RWPE1 (cell line): Measurements from ENCODE around the gene EVX1.

Source experiments
- CTCF ChIA-PET: fragments of 350-600 bp; sonication (Branson Sonifier 250); formaldehyde crosslinking; extraction: SDS; loops from one replicate; lab custom pipeline; 2021; lab: Yijun Ruan, JAX
- POLR2A ChIA-PET: fragments of 400-600 bp; formaldehyde crosslinking; extraction: SDS; loops from one replicate; lab custom pipeline; 2020; ENCODE audit warnings: antibody characterized with exemption; ENCODE audit not compliant: low non-redundant PET; lab: Yijun Ruan, JAX
- DNase-seq: peaks from one replicate; pipeline ENCODE4 v3.0.0; 2012; ENCODE audit warnings: low spot score
- H3K27ac ChIP-seq: fragments of 450-650 bp; 2 replicates; pipeline ENCODE4 v1.5.1; 2017
- CTCF ChIP-seq: fragments of 450-650 bp; conservative IDR thresholded peaks from 2 replicates; pipeline ENCODE4 v1.5.1; 2017; ENCODE audit warnings: low read depth, mild to moderate bottlenecking

The EVX1 gene

GRCh38 chr7:27210441-27211083, 32.0 kb upstream of the EVX1 start:
- peak; percentile 87 for TF ChIP-seq CTCF
- H3K27ac ChIP-seq, result no peak overlapping the region; the same call in 1 of the 2 replicates
- CTCF ChIA-PET, result interaction anchor here (0.6 to 1.2 kb wide), 5 partner anchors 207 to 709 kb away, joined by 3 to 5 read pairs (median 4); no protein-coding TSS in a partner anchor
- no peak for DNase-seq
- POLR2A ChIA-PET, result no interaction called here

DNA sequence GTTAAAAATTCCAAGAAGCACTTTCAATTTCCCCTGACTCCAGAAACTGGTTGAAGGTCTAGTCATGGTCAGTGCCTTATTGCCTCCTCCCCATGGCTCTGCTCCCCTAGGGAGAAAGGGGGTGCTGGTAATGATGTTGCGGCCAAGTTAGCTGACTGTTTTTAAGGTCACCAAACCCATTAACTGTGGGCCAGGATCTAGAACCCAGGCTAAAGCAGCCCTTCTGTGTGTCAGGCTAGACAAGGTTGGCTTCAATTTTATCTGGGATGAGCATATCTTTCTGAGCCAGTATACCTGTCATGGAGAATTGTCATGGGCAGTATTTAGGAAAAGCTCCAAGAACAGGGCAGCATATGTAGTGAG, 31.5 kb upstream of the EVX1 start:
- CTCF ChIA-PET, result interaction anchor here (0.6 to 1.2 kb wide), 4 partner anchors 206 to 709 kb away, joined by 3 to 5 read pairs (median 4); no protein-coding TSS in a partner anchor
- no peak overlapping the region; the same call in 1 of the 2 replicates for H3K27ac ChIP-seq
- no peak for DNase-seq
- POLR2A ChIA-PET, result no interaction called here
- no peak for TF ChIP-seq CTCF

DNA sequence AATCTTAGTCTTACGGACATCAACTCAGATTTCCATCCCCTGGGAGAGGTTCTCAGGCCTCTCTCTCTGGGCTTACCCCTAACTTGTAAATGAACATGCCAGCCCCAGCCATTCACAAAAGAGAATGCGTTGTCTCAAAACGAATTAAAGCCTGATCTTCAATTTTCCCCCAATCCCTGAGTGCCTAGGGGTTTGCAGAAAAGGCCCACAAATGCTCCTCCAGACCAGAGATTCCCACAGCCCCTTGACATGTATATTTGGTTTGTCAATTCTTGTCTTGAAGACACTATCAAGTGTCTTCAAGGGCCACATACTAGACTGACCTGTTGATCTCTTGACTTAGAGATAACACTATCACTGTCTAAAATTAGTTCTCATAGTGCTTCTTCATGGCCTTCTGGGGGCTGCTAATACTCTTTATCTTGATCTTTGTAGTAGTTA, 30.8 kb upstream of the EVX1 start:
- CTCF ChIA-PET, result interaction anchor here (0.6 kb wide), 1 partner anchor 28 kb away, joined by 3 read pairs; no protein-coding TSS in a partner anchor
- no peak for TF ChIP-seq CTCF
- no peak for DNase-seq
- POLR2A ChIA-PET, result no interaction called here
- H3K27ac ChIP-seq, result no peak overlapping the region

GRCh38 chr7:27212497-27213432, 29.8 kb upstream of the EVX1 start:
- ChIA-PET CTCF (interaction anchor here (0.6 kb wide), 1 partner anchor 29 kb away, joined by 3 read pairs; no protein-coding TSS in a partner anchor), POLR2A (no interaction called here)
- TF ChIP-seq CTCF, result no peak
- H3K27ac ChIP-seq, result no peak overlapping the region
- DNase-seq, result no peak

GRCh38 chr7:27213433-27214238, 29.0 kb upstream of the EVX1 start:
- CTCF ChIA-PET, result no interaction called here
- H3K27ac ChIP-seq, result no peak overlapping the region
- no peak for DNase-seq
- POLR2A ChIA-PET, result no interaction called here
- TF ChIP-seq CTCF, result no peak
